GM10266 (cell line): ENCODE measurements around the gene MFAP2.

ENCODE experiments used
- DNase-seq: peaks from one replicate; pipeline ENCODE4 v3.0.0; 2012; ENCODE audit errors: extremely low spot score
- CTCF ChIP-seq: IDR thresholded peaks from 2 replicates; pipeline ENCODE4 v1.5.1; 2012; ENCODE audit warnings: mild to moderate bottlenecking, low read depth; ENCODE audit not compliant: control insufficient read depth, insufficient read depth; ENCODE audit errors: missing control alignments

The MFAP2 gene

GRCh38 chr1:16980473-16981268 lies at the start of gene MFAP2:
Gene MFAP2, minus strand, starts transcription at chr1:16980620. Its CDS starts 2,347 bp downstream, at chr1:16978273.
- DNase-seq: no peak
- no peak for TF ChIP-seq CTCF

- DNase-seq: no peak
- no peak for TF ChIP-seq CTCF
Measured at GRCh38 chr1:17030206-17030605, 49.8 kb upstream of the MFAP2 start.

GRCh38 chr1:17028662-17029188 lies 48.3 kb upstream of the MFAP2 start:
- no peak for TF ChIP-seq CTCF
- no peak for DNase-seq

GRCh38 chr1:17027900-17028299 lies 47.5 kb upstream of the MFAP2 start:
- no peak for DNase-seq
- no peak for TF ChIP-seq CTCF

GRCh38 chr1:17027403-17027802 lies 47.0 kb upstream of the MFAP2 start:
- no peak for TF ChIP-seq CTCF
- no peak for DNase-seq

GRCh38 chr1:17024721-17025120 lies 44.3 kb upstream of the MFAP2 start:
- no peak for DNase-seq
- TF ChIP-seq CTCF: no peak

GRCh38 chr1:17023573-17023972 lies 43.2 kb upstream of the MFAP2 start:
- DNase-seq: no peak
- no peak for TF ChIP-seq CTCF
